Activated T-cell treated with anti-CD3 and anti-CD28 coated beads for 4 hours (primary cell): ENCODE results near the gene PAX5.

Experiments used
- DNase-seq: peaks from one replicate; pipeline ENCODE4 v3.0.0-alpha.2; 2020

PAX5 gene

DNA sequence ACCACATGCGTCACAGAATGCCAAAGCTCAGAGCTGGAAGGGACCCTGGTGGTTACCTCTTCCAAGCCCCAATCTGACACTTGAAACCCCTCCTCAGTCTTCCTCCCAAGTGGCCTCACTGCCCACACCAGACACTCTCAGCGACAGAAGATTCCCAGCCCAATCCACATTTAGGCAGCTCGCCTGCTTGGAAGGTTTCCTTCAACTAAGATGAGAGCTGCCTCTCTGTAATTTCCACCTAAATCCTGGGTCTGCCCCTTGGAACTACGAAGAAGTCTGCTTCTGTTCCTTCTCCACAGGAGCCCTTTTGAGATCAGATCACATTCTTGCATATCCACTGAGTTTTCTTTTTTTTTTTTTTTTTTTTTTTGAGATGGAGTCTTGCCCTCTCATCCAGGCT, 83.7 kb downstream of the PAX5 start:
- DNase-seq, result no peak

- DNase-seq, result no peak
Observed at GRCh38 chr9:36949466-36949865, 84.6 kb downstream of the PAX5 start.

- DNase-seq, result no peak
Observed at GRCh38 chr9:36948051-36948450, 86.0 kb downstream of the PAX5 start.

- no peak for DNase-seq
Observed at GRCh38 chr9:36946653-36947052, 87.4 kb downstream of the PAX5 start.

DNA sequence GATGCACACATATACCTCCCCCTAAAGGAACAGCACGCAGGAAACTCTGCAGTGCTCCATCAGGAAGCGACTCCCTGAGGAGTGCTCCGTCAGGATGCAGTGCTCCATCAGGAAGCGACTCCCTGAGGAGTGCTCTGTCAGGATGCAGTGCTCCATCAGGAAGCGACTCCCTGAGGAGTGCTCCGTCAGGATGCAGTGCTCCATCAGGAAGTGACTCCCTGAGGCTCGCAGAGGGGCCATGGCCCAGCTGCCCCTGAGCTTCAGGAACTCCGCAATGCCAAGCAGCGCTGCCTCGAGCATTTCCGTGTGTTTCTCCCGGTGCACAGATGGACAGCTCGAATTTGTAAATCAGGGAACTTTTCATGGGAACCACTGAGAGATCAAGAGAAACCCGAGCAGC, 88.1 kb downstream of the PAX5 start:
- DNase-seq, result no peak

DNA sequence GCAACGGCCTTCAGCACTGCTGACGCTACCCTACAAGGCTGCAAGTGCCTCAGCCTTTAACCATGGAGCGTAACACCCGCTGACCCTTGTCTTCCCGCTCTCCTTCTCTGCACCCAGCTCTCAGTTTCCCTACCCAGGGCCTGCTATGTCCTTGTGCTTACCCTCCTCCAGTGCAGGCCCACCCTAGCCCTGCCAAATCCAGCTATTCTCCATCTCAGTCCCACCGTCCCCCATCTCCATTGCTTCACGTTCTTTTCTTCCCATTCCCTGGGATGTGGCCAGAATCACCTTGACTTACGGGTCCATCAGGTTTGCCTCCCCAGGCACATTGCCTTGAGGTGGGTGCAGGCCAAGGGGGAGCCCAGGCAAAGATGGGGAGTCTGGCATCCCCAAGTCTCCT, 91.2 kb downstream of the PAX5 start:
- DNase-seq, result no peak

DNA sequence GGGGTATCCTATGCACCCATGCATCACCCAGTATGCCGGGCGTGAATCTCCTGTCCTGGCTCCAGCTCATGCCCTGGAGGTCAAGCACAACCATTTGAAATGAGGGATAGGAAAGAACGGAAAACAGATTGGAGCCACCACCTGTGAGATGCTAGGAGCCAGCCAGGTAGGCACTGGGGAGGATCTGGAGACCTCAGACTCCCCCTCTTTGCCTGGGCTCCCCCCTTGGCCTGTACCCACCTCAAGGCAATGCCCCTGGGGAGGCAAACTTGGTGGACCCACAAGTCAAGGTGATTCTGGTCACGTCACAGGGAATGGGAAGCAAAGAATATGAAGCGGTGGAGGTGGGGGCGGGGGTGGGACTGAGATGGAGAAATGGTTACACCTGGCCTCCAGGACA, 92.6 kb downstream of the PAX5 start:
- DNase-seq, result no peak

DNA sequence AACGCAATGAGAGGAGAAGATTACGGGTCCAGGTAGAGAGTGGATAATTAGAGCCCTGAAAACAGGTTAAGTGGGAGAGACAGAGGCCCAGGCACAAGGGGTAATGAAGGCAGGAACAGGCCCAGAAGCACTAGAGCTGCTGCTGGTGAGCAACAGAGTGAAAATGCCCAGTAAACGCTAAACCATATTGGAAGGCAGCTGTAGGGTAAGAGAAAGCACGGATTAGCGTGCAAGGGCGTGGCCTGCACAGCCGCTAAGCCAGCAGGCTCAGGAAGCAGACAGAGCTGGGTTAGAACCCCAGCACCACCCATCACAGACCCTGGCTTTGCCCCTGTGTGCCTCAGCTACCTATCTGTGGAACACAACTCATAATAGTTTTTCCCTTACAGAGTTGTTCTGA, 93.2 kb downstream of the PAX5 start:
- DNase-seq, result no peak

- no peak for DNase-seq
Observed at GRCh38 chr9:36940500-36940853, 93.6 kb downstream of the PAX5 start.

DNA sequence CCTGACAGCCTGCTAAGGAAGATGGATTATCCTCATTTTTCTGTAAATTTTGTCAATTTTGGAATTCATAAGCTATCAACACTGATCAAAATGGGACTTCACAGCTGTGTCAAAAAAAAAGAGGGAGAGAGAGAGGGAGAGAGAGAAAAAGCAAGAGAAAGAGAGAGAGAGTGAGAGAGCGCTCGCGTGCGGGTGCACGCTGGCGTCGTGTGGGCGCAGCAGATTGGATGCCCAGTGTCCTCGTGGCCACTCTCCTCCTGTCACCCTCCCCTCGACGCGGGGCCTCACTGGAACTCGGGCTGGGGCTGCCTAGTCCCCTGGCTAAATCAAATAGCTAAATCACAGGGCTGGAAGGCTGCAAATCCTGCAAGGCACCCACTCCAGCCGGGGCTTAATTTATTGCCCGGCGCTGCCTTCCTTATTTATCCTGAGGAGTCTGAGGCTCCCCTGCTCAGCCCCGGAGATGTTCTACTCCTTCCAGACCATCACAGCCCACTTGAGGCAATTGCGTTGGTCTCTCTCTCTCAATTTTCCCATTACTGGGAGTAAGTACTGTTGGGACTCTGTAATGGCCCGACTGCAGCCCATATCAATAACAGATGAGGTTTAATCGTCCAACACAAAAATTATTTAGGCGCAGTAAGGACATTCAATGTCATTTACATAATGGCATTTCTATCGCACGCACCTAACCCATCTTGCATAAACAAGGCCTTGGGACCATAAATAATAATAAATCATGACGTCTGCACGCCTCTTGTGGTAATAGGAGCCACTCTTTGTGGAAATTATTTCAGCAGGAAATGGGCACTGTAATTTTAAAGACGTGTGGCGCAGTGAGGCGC, 94.2 kb downstream of the PAX5 start:
- no peak for DNase-seq

- no peak for DNase-seq
Observed at GRCh38 chr9:36939214-36939613, 94.9 kb downstream of the PAX5 start.

- no peak for DNase-seq
Observed at GRCh38 chr9:36938617-36939016, 95.5 kb downstream of the PAX5 start.

- no peak for DNase-seq
Observed at GRCh38 chr9:36937951-36938350, 96.1 kb downstream of the PAX5 start.

- DNase-seq, result no peak
Observed at GRCh38 chr9:36937346-36937745, 96.7 kb downstream of the PAX5 start.

DNA sequence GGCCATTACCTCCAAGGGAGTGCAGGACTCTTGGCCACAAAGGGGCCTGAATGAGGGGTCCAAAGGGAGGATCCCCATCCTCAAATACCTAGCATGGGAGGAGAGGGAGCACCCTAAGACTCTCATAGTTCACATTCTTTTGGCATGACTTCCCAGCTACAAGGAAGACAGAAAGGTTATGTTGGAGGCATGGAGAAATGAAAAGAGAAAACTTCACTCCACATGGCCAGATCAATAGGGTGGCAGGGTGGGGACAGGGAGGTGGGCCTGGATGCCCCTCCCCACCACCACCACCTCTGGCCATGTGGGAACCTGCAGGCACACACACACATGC, 97.6 kb downstream of the PAX5 start:
- no peak for DNase-seq

GRCh38 chr9:36935768-36936497, 98.1 kb downstream of the PAX5 start:
- DNase-seq, result no peak

DNA sequence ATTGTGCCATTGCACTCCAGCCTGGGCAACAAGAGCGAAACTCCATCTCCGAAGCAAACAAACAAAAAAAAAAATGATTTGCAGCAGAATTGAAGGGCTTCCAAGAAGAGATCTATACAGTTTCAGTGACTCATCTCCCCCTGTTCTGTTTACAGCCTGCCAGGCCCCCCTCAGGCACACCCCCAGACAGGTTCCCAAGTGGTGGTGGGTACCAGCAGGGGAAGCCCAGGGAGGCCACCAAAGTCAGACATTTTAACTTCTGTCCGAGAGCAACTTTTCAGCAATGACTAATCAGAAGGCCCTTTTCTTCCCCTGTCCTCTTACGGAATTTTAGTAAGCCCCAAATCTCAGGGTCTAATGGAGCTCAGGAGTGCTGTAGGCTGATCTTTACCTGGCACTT, 98.7 kb downstream of the PAX5 start:
- no peak for DNase-seq

- DNase-seq, result no peak
Observed at GRCh38 chr9:36934478-36935065, 99.5 kb downstream of the PAX5 start.

GRCh38 chr9:36933676-36934215, 100.3 kb downstream of the PAX5 start:
- DNase-seq, result no peak

DNA sequence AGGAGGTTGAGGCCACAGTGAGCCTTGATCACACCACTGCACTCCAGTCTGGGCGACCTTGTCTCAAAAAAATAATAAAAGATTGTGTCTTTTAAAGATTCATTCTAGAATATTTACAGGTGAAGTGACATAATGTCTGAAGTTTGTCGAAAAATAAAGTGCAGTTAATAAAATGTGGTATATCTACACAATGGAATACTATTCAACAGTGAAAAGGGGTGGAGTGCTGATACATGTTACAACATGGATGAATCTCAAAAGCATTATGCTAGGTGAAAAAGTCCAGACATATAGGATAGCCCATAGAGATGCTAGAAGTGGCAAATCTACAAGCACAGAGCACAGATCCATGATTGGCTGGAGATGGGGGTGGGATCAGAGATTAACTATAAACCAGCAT, 101.9 kb downstream of the PAX5 start:
- DNase-seq, result no peak

DNA sequence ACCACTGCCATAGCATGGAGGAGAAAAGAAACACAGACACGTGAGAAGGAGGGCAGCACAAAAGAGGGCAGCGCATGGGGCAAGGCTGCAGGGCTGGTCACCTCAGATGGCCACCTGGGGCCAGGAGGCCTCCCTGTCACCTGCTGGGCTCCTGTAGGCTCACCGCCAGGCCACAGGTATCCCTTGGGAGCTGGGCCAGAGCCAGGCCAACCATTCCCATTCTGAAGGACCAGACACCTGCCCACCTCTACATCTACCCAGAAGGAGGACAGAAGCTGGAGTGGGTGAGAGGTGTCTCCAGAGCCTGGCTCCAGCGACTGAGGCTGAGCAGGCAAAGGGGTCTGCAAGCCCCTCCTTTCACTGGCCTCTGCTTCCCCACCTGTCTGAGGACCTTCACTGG, 103.1 kb downstream of the PAX5 start:
- no peak for DNase-seq

GRCh38 chr9:36929350-36929675, 104.8 kb downstream of the PAX5 start:
- no peak for DNase-seq

DNA sequence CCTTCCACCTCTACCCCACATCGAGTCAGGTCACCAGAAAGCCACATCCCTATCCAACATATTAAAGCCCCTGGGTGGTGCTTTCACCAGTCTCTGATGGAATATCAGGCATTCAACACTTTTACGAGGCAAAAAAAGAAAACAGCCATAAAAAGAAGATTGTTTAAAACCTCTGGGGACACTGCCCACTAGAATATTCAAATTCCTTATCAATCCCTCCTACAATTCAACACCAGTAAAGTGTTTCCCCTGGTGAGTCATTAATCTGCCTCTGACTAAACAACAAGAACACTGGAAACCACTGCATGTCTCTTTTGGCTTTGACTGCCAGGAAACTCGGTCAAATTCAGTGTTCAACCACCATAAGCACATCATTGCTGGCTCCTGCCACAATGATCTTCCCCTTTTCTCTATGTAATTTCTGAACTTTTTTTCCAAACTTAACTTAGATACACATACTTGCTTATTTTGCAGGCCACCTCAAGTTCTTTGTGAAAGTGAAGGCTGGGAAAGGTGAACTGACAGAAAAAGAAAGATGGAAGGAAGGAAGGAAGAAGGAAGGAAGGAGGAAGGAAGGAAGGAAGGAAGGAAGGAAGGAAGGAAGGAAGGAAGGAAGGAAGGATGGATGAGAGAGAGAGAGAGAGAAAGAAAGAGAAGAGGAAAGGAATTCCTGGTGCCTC, 105.3 kb downstream of the PAX5 start:
- no peak for DNase-seq

GRCh38 chr9:36928210-36928609, 105.9 kb downstream of the PAX5 start:
- no peak for DNase-seq
